Femur (tissue), 1 donor: ENCODE results near the gene HS1BP3.
A peak's percentile ranks its signal among the peaks of the same experiment; 100 is the strongest.

Source experiments
- DNase-seq: peaks from one replicate; pipeline ENCODE4 v3.0.0-alpha.2; 2017

HS1BP3 gene

GRCh38 chr2:20662308-20662937 lies 11.5 kb upstream of the HS1BP3 start:
- DNase-seq: peak; percentile 11

GRCh38 chr2:20661421-20662307 lies 10.8 kb upstream of the HS1BP3 start:
- DNase-seq: peak; percentile 82

- DNase-seq: no peak
These were observed 9.9 kb upstream of the HS1BP3 start for GRCh38 chr2:20660506-20661420.

- DNase-seq: no peak
These were observed 6.8 kb upstream of the HS1BP3 start for GRCh38 chr2:20657522-20658235.

GRCh38 chr2:20656561-20656960 lies 5.7 kb upstream of the HS1BP3 start:
- DNase-seq: no peak

GRCh38 chr2:20654535-20654813 lies 3.6 kb upstream of the HS1BP3 start:
- DNase-seq: no peak

GRCh38 chr2:20653695-20654534 lies 3.0 kb upstream of the HS1BP3 start:
- DNase-seq: no peak

- no peak for DNase-seq
These were observed 2.0 kb upstream of the HS1BP3 start for GRCh38 chr2:20652673-20653575.

- DNase-seq: no peak
These were observed 1.2 kb upstream of the HS1BP3 start for GRCh38 chr2:20652141-20652540.

- DNase-seq: no peak
These were observed 817 bp upstream of the HS1BP3 start for GRCh38 chr2:20651731-20652099.

- no peak for DNase-seq
These were observed 463 bp downstream of the HS1BP3 start for GRCh38 chr2:20650393-20650876.

- no peak for DNase-seq
These were observed 922 bp downstream of the HS1BP3 start for GRCh38 chr2:20649976-20650375.

GRCh38 chr2:20649576-20649975 lies 1.3 kb downstream of the HS1BP3 start:
- DNase-seq: no peak

GRCh38 chr2:20648831-20649230 lies 2.1 kb downstream of the HS1BP3 start:
- DNase-seq: no peak

- no peak for DNase-seq
These were observed 2.7 kb downstream of the HS1BP3 start for GRCh38 chr2:20648206-20648605.

GRCh38 chr2:20647738-20648137 lies 3.2 kb downstream of the HS1BP3 start:
- DNase-seq: no peak

GRCh38 chr2:20647211-20647610 lies 3.7 kb downstream of the HS1BP3 start:
- no peak for DNase-seq

- no peak for DNase-seq
These were observed 4.5 kb downstream of the HS1BP3 start for GRCh38 chr2:20646446-20646845.

GRCh38 chr2:20645761-20646160 lies 5.1 kb downstream of the HS1BP3 start:
- no peak for DNase-seq

- no peak for DNase-seq
These were observed 5.6 kb downstream of the HS1BP3 start for GRCh38 chr2:20645301-20645701.

- no peak for DNase-seq
These were observed 7.1 kb downstream of the HS1BP3 start for GRCh38 chr2:20643826-20644225.
